ENCODE results near the gene TUBB4B. TPM values are rescaled to one million over a fixed set of nuclear protein-coding genes. Genes with fewer than 3 reads are reported as not detected.

Gene TUBB4B
- total RNA-seq, 2 experiments from 2014 or later: 193 to 196 TPM

- Mint-ChIP-seq H3K4me1 (ENCODE audit: low read depth) (no peaks in the 10 kb centered on the region), H3K27ac (no peak overlapping the region), H3K4me3 (no peak overlapping the region), H3K36me3 (ENCODE audit: low read depth) (peaks cover 2% of the 10 kb centered on the region), H3K9me3 (no peaks in the 10 kb centered on the region), H3K27me3 (ENCODE audit: low read depth) (no peaks in the 10 kb centered on the region)
- intact Hi-C loops (cut with micrococcal nuclease): no loop called here
- CTCF ChIA-PET: no interaction called here
- DNase-seq: no peak
Observed at GRCh38 chr9:137215196-137215986, 25.7 kb upstream of the TUBB4B start.

GRCh38 chr9:137216188-137216965 lies 24.7 kb upstream of the TUBB4B start:
- H3K27me3 Mint-ChIP-seq (ENCODE audit: low read depth): no peaks in the 10 kb centered on the region
- H3K27ac Mint-ChIP-seq: no peak overlapping the region
- intact Hi-C loops (cut with micrococcal nuclease): no loop called here
- H3K4me1 Mint-ChIP-seq (ENCODE audit: low read depth): no peaks in the 10 kb centered on the region
- no peaks in the 10 kb centered on the region for H3K9me3 Mint-ChIP-seq
- no peak for DNase-seq
- H3K36me3 Mint-ChIP-seq (ENCODE audit: low read depth): peaks cover 2% of the 10 kb centered on the region
- CTCF ChIA-PET: no interaction called here
- H3K4me3 Mint-ChIP-seq: no peak overlapping the region

GRCh38 chr9:137217276-137218211 lies 23.5 kb upstream of the TUBB4B start:
- Mint-ChIP-seq H3K4me1 (ENCODE audit: low read depth) (no peaks in the 10 kb centered on the region), H3K4me3 (no peak overlapping the region), H3K27me3 (ENCODE audit: low read depth) (no peaks in the 10 kb centered on the region), H3K36me3 (ENCODE audit: low read depth) (peaks cover 2% of the 10 kb centered on the region), H3K27ac (no peak overlapping the region), H3K9me3 (no peaks in the 10 kb centered on the region)
- CTCF ChIA-PET: interaction anchor here (0.7 kb wide), 1 partner anchor 11 kb away, joined by 5 read pairs; no protein-coding TSS in a partner anchor
- intact Hi-C loops (cut with micrococcal nuclease): no loop called here
- DNase-seq: no peak

- Mint-ChIP-seq H3K27me3 (ENCODE audit: low read depth) (no peaks in the 10 kb centered on the region), H3K4me3 (no peak overlapping the region), H3K36me3 (ENCODE audit: low read depth) (no peaks in the 10 kb centered on the region), H3K9me3 (no peaks in the 10 kb centered on the region), H3K4me1 (ENCODE audit: low read depth) (peaks cover 1% of the 10 kb centered on the region), H3K27ac (no peak overlapping the region)
- DNase-seq: no peak
- CTCF ChIA-PET: no interaction called here
- intact Hi-C loops (cut with micrococcal nuclease): no loop called here
Observed at GRCh38 chr9:137218212-137218753, 22.8 kb upstream of the TUBB4B start.

- intact Hi-C loops (cut with micrococcal nuclease): no loop called here
- Mint-ChIP-seq H3K36me3 (ENCODE audit: low read depth) (no peaks in the 10 kb centered on the region), H3K27me3 (ENCODE audit: low read depth) (no peaks in the 10 kb centered on the region), H3K4me1 (ENCODE audit: low read depth) (peaks cover 1% of the 10 kb centered on the region), H3K9me3 (no peaks in the 10 kb centered on the region), H3K4me3 (no peak overlapping the region), H3K27ac (no peak overlapping the region)
- DNase-seq: no peak
- CTCF ChIA-PET: no interaction called here
Observed at GRCh38 chr9:137218754-137219271, 22.3 kb upstream of the TUBB4B start.

- CTCF ChIA-PET: no interaction called here
- no peaks in the 10 kb centered on the region for H3K36me3 Mint-ChIP-seq (ENCODE audit: low read depth)
- peaks cover 4% of the 10 kb centered on the region for H3K4me1 Mint-ChIP-seq (ENCODE audit: low read depth)
- H3K9me3 Mint-ChIP-seq: no peaks in the 10 kb centered on the region
- no peak for DNase-seq
- no peaks in the 10 kb centered on the region for H3K27me3 Mint-ChIP-seq (ENCODE audit: low read depth)
- no peak overlapping the region for H3K4me3 Mint-ChIP-seq
- no peak overlapping the region for H3K27ac Mint-ChIP-seq
- intact Hi-C loops (cut with micrococcal nuclease): loop anchor here (10.0 kb wide), 1 partner anchor 335 kb away; the partner anchor contains the start of gene TRAF2
Observed at GRCh38 chr9:137219757-137220316, 21.2 kb upstream of the TUBB4B start.

GRCh38 chr9:137220317-137221094 lies 20.6 kb upstream of the TUBB4B start:
- peak overlapping the region; percentile 40 for H3K4me3 Mint-ChIP-seq
- intact Hi-C loops (cut with micrococcal nuclease): loop anchor here (10.0 kb wide), 1 partner anchor 336 kb away; the partner anchor contains the start of gene TRAF2
- no peaks in the 10 kb centered on the region for H3K36me3 Mint-ChIP-seq (ENCODE audit: low read depth)
- no peak overlapping the region for H3K27ac Mint-ChIP-seq
- H3K9me3 Mint-ChIP-seq: no peaks in the 10 kb centered on the region
- DNase-seq: no peak
- H3K27me3 Mint-ChIP-seq (ENCODE audit: low read depth): no peaks in the 10 kb centered on the region
- CTCF ChIA-PET: no interaction called here
- H3K4me1 Mint-ChIP-seq (ENCODE audit: low read depth): peaks cover 4% of the 10 kb centered on the region

- no peak overlapping the region for H3K27ac Mint-ChIP-seq
- H3K36me3 Mint-ChIP-seq (ENCODE audit: low read depth): no peaks in the 10 kb centered on the region
- H3K4me1 Mint-ChIP-seq (ENCODE audit: low read depth): peaks cover 4% of the 10 kb centered on the region
- intact Hi-C loops (cut with micrococcal nuclease): loop anchor here (10.0 kb wide), 1 partner anchor 336 kb away; the partner anchor contains the start of gene TRAF2
- no peaks in the 10 kb centered on the region for H3K27me3 Mint-ChIP-seq (ENCODE audit: low read depth)
- DNase-seq: no peak
- H3K9me3 Mint-ChIP-seq: no peaks in the 10 kb centered on the region
- CTCF ChIA-PET: no interaction called here
- peak overlapping the region; percentile 40 for H3K4me3 Mint-ChIP-seq
Observed at GRCh38 chr9:137221095-137221505, 20.0 kb upstream of the TUBB4B start.

- Mint-ChIP-seq H3K27me3 (ENCODE audit: low read depth) (no peaks in the 10 kb centered on the region), H3K4me3 (no peak overlapping the region), H3K4me1 (ENCODE audit: low read depth) (peaks cover 4% of the 10 kb centered on the region), H3K36me3 (ENCODE audit: low read depth) (no peaks in the 10 kb centered on the region), H3K27ac (no peak overlapping the region), H3K9me3 (no peaks in the 10 kb centered on the region)
- intact Hi-C loops (cut with micrococcal nuclease): loop anchor here (10.0 kb wide), 1 partner anchor 337 kb away; the partner anchor contains the start of gene TRAF2
- no peak for DNase-seq
- CTCF ChIA-PET: interaction anchor here (1.3 kb wide), 1 partner anchor 101 kb away, joined by 3 read pairs; no protein-coding TSS in a partner anchor
Observed at GRCh38 chr9:137221506-137222111, 19.5 kb upstream of the TUBB4B start.

- H3K4me1 Mint-ChIP-seq (ENCODE audit: low read depth): peaks cover 5% of the 10 kb centered on the region
- no peaks in the 10 kb centered on the region for H3K36me3 Mint-ChIP-seq (ENCODE audit: low read depth)
- DNase-seq: peak; percentile 36
- peak within 1 kb of the TSS; percentile 85 for H3K4me3 Mint-ChIP-seq
- H3K9me3 Mint-ChIP-seq: no peaks in the 10 kb centered on the region
- no peak within 1 kb of the TSS for H3K27ac Mint-ChIP-seq
- intact Hi-C loops (cut with micrococcal nuclease): loop anchor here (1.0 to 10.0 kb wide), 9 partner anchors 17 to 338 kb away; partner anchors contain the start of genes ANAPC2, MAN1B1, NDOR1 and NELFB
- H3K27me3 Mint-ChIP-seq (ENCODE audit: low read depth): no peaks in the 10 kb centered on the region
- CTCF ChIA-PET: interaction anchor here (1.3 to 2.4 kb wide), 4 partner anchors 14 to 102 kb away, joined by 3 to 17 read pairs (median 4); no protein-coding TSS in a partner anchor
Observed at GRCh38 chr9:137222190-137223077, 18.7 kb upstream of the TUBB4B start, which contains the start of gene RNF208. TSS of gene RNF208 (minus strand) at chr9:137222240. CDS start at chr9:137221212, 1,028 bp downstream.
